ENCODE results near the gene ANKDD1B. TPM values are rescaled to one million over a fixed set of nuclear protein-coding genes. Genes with fewer than 3 reads are reported as not detected.

The ANKDD1B gene
- polyA plus RNA-seq, 1 of the 3 experiments (the other 2 are of a cell fraction), result 0.12 TPM

- WGBS (ENCODE audit: low lambda C conversion rate), result 76% methylated on average over 4 of the region's 4 CpGs
Observed at GRCh38 chr5:75651575-75652238, 40.5 kb downstream of the ANKDD1B start.

GRCh38 chr5:75653521-75653920 lies 42.3 kb downstream of the ANKDD1B start:
- DNase-seq, result no peak
- no peak overlapping the region for H3K27ac ChIP-seq (ENCODE audit: low read depth in 2 of 2, low read length in 1 of 2)
- H3K36me3 ChIP-seq (replicated peaks in 1 of 2; ENCODE audit: control insufficient read depth in 1 of 2, insufficient read depth in 2 of 2, low read length in 1 of 2), result no peaks in the 10 kb centered on the region
- H3F3A ChIP-seq (replicated peaks; ENCODE audit: insufficient read depth), result no peaks in the 10 kb centered on the region
- no peak overlapping the region for H3K9ac ChIP-seq
- H3K9me2 ChIP-seq, result no peaks in the 10 kb centered on the region
- no peak overlapping the region for H3K4me3 ChIP-seq (ENCODE audit: low read depth in 2 of 2, low read length in 1 of 2)
- WGBS (ENCODE audit: low lambda C conversion rate), result 65% methylated on average over 2 of the region's 2 CpGs
- peaks cover 0 to 5% of the 10 kb centered on the region in 2 experiments; a peak in 1 of 4 replicates for H3K4me1 ChIP-seq (ENCODE audit: control insufficient read depth in 1 of 2, insufficient read depth in 2 of 2, low read depth in 1 of 2, low read length in 1 of 2)
- H3K4me2 ChIP-seq, result no peak overlapping the region
- no peak overlapping the region for H2AFZ ChIP-seq (ENCODE audit: low read depth)
- no peaks in the 10 kb centered on the region for H3K9me3 ChIP-seq
- ChIA-PET POLR2A (no interaction called here), CTCF (no interaction called here)
- TF ChIP-seq TCF12 (IDR thresholded peaks at IDR 0.05) (no peak), IRF3 (IDR thresholded peaks at IDR 0.05; ENCODE audit: low read depth, low read length) (no peak), EP300 (IDR thresholded peaks at IDR 0.05; ENCODE audit: borderline replicate concordance in 1 of 2, low read depth in 1 of 2, low read length in 1 of 2) (no peak), ZBTB33 (IDR thresholded peaks at IDR 0.05; ENCODE audit: borderline replicate concordance, low read depth) (no peak), MXI1 (IDR thresholded peaks at IDR 0.05; ENCODE audit: low read depth, low read length) (no peak), FOXJ3 (CRISPR knock-in tag; IDR thresholded peaks at IDR 0.05) (no peak), SMC3 (IDR thresholded peaks at IDR 0.05; ENCODE audit: low read depth, low read length) (no peak), RXRA (IDR thresholded peaks at IDR 0.05; ENCODE audit: borderline replicate concordance, low read depth) (no peak), GABPA (IDR thresholded peaks at IDR 0.05; ENCODE audit: low read depth) (no peak), ELF1 (IDR thresholded peaks at IDR 0.05) (no peak)
- no peaks in the 10 kb centered on the region for H3K27me3 ChIP-seq (ENCODE audit: insufficient read depth)
- H4K20me1 ChIP-seq (ENCODE audit: insufficient read depth), result no peaks in the 10 kb centered on the region
- no peaks in the 10 kb centered on the region for H3K79me2 ChIP-seq (ENCODE audit: insufficient read depth)

More at GRCh38 chr5:75651575-75652238, 40.5 kb downstream of the ANKDD1B start:
- Histone ChIP-seq H3K4me3 (ENCODE audit: low read depth in 2 of 2, low read length in 1 of 2) (no peak overlapping the region), H3K4me1 (ENCODE audit: control insufficient read depth in 1 of 2, insufficient read depth in 2 of 2, low read depth in 1 of 2, low read length in 1 of 2) (peaks cover 0 to 3% of the 10 kb centered on the region in 2 experiments; a peak in 1 of 4 replicates), H3K27me3 (ENCODE audit: insufficient read depth) (no peaks in the 10 kb centered on the region), H3K27ac (ENCODE audit: low read depth in 2 of 2, low read length in 1 of 2) (no peak overlapping the region), H4K20me1 (ENCODE audit: insufficient read depth) (no peaks in the 10 kb centered on the region), H2AFZ (ENCODE audit: low read depth) (no peak overlapping the region), H3K4me2 (no peak overlapping the region), H3F3A (replicated peaks; ENCODE audit: insufficient read depth) (no peaks in the 10 kb centered on the region), H3K36me3 (replicated peaks in 1 of 2; ENCODE audit: control insufficient read depth in 1 of 2, insufficient read depth in 2 of 2, low read length in 1 of 2) (no peaks in the 10 kb centered on the region), H3K9me3 (no peaks in the 10 kb centered on the region), H3K79me2 (ENCODE audit: insufficient read depth) (no peaks in the 10 kb centered on the region), H3K9ac (no peak overlapping the region), H3K9me2 (no peaks in the 10 kb centered on the region)
- no peak for DNase-seq
- no peak for TF ChIP-seq REST (IDR thresholded peaks at IDR 0.05; ENCODE audit: low read depth, low read length)
- TF ChIP-seq TCF12 (IDR thresholded peaks at IDR 0.05), result no peak
- TF ChIP-seq EZH2phosphoT487 (IDR thresholded peaks at IDR 0.05; ENCODE audit: borderline replicate concordance, low read depth), result no peak
- no peak for TF ChIP-seq TEAD4 (IDR thresholded peaks at IDR 0.05; ENCODE audit: borderline replicate concordance, insufficient read depth)
- TF ChIP-seq SIN3A (IDR thresholded peaks at IDR 0.05; ENCODE audit: borderline replicate concordance, low read depth, low read length), result no peak
- no peak for TF ChIP-seq FOSL2 (IDR thresholded peaks at IDR 0.05; ENCODE audit: borderline replicate concordance, low read depth)
- no peak for TF ChIP-seq POLR2AphosphoS5 (IDR thresholded peaks at IDR 0.05; ENCODE audit: low read depth, low read length)
- TF ChIP-seq SMC3 (IDR thresholded peaks at IDR 0.05; ENCODE audit: low read depth, low read length), result no peak
- no peak for TF ChIP-seq CHD2 (IDR thresholded peaks at IDR 0.05; ENCODE audit: low read length, partially characterized antibody)
- TF ChIP-seq MXI1 (IDR thresholded peaks at IDR 0.05; ENCODE audit: low read depth, low read length), result no peak
- CTCF ChIA-PET, result no interaction called here
- POLR2A ChIA-PET, result interaction anchor here (0.6 kb wide), 1 partner anchor 30 kb away, joined by 3 read pairs; no protein-coding TSS in a partner anchor

All from SK-N-SH (cell line).